ENCODE measurements around the gene MT1H.

The MT1H gene

DNA sequence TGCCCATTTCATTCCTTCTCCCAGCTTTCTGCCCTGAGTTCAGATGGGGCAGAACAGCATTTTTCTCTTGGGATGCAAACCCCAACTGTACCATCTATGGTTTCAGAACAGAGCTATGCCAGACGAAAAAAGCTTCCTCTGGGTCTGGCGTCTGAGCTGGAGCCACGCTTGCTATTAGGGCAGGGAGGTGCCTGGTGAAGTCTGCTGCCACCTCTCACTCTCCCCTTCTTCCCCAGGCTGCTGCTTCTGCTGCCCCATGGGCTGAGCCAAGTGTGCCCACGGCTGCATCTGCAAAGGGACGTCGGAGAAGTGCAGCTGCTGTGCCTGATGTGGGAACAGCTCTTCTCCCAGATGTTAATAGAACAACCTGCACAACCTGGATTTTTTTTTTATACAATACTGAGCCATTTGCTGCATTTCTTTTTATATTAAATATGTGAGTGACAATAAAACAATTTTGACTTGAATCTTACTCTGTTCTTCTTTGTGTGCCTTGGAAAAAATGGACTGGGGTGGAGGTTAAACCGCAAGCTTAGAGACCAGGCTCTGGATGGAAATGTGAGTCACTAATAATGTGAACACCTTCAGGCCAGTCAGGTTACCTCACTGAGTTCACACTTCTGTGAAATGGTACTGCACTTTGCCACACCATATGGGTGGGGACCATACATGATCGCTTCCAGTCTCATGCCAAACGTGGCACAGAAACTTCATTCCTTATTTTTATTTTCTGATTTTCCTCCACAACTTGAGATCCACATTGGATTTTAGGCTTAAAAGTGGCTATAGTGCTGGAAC is 32.8 kb upstream of the MT1H start:
- no peak for DNase-seq

DNA sequence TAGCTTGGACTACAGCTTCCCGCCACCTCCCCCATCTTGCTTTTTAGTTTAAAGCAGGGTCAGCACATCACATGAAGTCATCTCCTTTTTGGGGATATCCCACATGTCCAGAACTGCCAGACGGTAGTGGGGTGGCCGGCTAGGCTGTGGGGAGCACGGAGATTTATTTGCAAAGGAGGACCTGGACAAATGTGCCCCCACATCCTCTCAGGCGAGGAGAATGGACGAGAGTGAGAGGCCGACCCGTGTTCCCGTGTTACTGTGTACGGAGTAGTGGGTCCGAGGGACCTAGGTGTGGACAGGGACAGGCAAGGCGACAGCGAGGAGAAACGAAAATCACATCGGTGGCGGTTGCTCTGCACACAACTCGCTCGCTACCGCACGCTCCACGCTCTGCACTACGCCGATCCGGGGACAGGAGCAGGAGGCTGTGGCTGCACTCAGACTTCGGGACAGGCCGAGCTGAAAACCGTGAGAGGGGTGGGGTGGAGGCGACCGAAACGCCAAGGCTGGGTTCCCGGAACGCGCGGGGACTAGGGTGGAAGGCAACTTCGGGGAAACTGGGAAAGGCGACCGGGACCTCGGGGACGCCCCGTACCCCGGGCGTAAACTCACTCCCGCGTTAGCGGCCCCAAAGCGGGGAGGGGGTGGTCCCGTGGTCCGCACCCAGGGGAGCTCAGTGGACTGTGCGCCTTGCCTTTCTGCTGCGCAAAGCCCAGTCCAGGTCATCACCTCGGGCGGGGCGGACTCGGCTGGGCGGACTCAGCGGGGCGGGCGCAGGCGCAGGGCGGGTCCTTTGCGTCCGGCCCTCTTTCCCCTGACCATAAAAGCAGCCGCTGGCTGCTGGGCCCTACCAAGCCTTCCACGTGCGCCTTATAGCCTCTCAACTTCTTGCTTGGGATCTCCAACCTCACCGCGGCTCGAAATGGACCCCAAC is 31.5 kb upstream of the MT1H start, which contains the start of gene MT1A:
Gene MT1A, plus strand, starts transcription at position 853 of the 937 bp plus-strand sequence. Its CDS starts 73 bp downstream, at position 926.
- peak in 1 of 2 experiments; percentile 7 for DNase-seq

DNA sequence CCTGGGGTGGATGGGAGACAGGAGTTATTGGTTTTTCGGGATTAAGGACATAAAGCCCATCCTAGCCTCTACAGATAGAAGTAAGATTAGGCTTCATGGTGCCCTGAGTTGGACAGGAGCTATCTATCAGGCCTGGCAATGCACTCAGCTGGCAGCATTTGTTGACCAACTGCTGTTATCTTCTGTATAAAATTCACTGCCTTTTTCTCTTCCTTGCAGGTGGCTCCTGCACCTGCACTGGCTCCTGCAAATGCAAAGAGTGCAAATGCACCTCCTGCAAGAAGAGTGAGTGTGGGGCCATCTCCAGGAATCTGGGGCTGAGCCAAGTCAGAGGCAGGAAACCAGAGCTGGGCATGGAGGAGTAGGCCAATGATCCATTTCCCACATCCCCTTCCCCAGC is 30.6 kb upstream of the MT1H start:
- no peak for DNase-seq

DNA sequence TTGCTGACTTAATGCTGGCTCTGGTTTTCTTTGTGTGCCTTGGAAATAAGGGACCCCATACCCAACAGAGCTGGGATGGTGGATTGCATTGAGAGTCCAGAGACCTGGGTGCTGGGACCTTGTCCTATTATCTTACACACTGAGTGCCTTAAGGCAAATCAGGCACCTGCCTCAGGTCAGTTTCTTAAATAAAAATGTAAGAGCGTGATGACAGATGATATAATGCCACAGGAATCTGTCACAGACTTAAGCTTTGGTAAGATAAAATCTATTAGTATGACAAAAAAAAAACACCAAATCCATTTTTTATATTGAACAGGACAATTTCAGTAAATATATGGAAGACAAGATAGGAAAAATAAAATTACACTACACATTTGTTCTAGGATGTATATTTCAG is 29.5 kb upstream of the MT1H start:
- no peak for DNase-seq

DNA sequence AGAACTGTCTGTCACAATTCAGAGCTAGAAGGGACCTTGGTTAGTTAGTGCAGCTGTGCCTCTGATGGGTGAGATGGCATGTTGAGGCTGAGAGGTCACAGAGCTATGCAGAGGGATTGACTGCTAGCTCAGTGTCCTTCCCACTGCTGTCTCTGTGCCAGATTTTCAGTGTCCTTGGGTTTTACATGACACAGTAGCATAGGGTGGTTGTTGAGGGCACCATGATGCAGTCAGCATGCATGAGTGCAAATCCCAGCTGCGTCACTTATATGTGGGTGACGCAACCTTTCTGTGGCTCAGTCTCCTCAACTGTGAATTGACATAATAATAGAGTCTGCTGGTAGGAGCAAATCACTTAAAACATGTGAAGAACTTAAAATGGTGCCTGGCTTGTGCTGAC is 28.4 kb upstream of the MT1H start:
- no peak for DNase-seq

DNA sequence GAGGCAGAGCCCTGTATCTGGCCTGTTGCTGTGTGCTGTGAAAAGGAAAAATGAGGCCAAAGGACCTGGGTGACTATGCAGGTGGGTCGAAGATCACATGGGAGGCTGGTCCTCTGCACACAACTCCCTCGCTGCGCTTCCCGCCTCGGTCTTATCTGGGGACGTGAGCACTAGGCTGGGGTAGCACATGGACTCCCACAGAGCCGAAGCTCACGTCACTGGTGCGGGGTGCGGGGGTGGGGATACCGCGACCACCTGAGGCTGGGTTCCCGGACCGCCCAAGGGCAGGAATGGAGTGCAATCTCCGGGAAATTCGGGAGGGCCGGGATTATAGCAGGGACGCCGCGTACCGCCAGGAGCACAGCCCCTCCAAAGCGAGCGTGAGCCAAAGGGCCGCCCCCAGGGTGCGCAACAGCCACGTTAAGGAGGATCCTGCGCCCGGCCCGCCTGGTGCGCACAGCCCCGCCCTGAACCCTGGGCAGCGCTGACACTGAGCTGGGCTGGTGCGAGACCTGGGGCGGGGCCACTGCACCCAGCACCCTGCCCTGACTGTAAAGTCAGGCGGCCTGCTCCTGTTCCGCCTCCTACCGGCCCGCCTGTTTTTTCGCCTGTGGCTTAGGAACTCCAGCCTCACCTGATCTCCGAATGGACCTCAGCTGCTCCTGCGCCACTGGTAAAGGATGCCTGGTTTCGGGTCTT is 26.4 kb upstream of the MT1H start:
- DNase-seq: peak; percentile 18 to 35

DNA sequence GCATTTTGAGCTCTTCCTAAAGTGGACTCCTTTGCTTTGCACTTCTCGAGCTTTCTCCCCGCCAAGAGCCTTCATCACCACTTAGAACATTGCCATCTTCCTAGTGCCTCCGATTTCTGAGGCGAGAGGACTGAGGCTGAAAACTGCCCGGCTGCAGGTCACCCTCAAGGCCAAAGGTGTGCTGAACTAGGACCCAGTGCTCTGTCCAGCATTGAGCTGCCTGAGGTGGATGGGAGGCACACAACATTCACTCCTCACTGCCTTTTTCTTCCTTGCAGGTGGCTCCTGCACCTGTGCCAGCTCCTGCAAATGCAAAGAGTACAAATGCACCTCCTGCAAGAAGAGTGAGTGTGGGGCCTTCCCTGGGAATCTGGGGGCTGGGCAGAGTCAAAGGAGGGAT is 25.8 kb upstream of the MT1H start:
- DNase-seq: no peak

DNA sequence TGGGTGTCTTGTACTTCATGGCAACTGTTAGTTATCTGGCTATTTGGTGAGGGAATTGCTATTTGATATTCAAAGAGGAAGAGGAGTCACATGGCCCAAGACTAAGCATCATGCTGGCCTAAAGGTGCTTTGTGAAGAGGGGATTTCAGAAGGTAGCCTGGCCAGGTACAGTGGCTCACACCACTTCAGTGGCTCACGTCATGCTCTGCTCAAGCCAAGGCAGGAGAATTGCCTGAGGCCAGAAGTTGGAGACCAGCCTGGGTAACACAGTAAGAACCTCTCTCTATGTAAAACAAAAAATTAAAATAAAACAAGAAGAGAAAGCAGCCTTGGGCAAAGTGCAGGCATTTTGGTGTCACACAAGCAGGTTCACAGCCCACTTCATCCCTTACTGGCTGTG is 24.3 kb upstream of the MT1H start:
- no peak for DNase-seq

DNA sequence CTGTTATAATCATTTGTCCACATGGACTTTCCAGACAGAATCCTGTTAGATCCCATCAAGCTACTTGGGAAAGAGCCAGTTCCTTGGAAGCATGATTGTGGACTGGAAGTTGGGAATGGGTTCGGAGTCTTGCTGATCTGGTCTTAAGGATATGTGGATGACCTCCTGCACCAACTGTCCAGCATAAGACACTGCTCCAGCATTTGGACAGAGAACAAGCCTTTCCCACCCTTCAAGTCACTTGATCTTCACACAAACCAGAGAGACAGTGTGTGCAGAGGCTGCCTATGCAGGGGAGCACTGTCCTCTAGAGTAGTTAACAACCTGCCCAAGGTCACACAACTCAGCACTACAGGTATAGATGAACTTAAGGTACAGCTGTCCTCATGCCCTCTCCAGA is 23.8 kb upstream of the MT1H start:
- DNase-seq: no peak

DNA sequence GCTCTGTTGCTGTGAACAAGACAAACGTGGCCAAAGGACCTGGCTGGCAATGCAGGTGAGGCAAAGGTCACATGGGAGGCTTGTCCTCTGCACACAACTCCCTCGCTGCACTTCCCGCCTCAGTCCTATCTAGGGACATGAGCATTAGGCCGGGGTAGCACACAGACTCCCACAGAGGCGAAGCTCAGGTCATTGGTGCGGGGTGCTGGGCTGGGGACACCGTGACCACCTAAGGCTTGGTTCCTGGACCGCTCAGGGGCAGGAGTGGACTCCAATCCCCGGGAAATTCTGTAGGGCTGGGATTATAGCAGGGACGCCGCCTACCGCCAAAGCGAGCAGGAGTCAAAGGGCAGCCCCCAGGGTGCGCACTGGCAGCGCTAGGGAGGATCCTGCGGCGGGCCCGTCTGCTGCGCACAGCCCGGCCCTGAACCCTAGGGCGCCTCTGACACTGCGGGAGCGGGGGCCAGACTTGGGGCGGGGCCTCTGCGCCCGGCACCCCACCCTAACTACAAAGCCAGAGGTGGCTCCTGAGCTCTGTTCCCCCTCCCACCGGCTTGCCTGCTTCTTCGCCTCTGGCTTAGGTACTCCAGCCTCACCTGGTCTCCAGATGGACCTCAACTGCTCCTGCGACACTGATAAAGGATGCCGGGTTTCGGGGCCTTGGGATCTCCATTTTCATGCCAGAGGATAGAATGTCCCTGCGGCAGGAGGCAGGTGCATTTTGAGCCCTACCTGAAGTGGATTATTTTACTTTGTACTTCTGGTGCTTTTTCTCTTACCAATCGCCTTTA is 21.8 kb upstream of the MT1H start:
- no peak for DNase-seq

DNA sequence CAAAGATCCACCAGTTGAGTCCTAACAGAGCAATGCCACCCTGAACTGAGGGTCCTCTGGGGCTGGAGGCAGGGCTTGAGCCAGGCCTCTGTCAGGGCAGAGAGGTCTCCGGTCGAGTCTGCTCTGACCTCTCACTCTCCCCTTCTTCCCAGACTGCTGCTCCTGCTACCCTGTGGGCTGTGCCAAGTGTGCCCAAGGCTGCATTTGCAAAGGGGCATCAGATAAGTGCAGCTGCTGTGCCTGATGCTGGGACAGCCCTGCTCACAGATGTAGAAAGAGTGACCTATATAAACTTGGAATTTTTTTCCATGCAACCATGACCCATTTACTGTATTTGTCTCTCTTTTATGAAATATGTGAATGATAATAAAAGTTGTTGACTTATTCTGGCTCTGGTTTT is 20.3 kb upstream of the MT1H start:
- no peak for DNase-seq

DNA sequence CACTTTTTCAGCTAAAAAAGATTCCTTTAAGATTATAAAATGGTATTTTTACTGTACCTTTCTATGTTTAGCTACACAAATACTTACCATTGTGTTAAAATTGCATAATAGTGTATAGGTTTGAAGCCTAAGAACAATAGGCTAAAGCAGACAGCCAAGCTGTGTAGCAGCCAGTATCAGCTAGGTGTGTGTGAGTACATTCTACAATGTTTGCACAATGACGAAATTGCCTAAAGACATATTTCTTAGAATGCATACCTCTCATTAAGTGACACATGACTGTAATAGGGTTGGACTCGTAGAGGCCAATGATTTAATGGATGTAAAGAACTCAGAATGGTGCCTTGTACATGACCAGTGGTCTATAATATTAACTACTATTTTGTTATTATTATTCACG is 19.8 kb upstream of the MT1H start:
- DNase-seq: no peak

DNA sequence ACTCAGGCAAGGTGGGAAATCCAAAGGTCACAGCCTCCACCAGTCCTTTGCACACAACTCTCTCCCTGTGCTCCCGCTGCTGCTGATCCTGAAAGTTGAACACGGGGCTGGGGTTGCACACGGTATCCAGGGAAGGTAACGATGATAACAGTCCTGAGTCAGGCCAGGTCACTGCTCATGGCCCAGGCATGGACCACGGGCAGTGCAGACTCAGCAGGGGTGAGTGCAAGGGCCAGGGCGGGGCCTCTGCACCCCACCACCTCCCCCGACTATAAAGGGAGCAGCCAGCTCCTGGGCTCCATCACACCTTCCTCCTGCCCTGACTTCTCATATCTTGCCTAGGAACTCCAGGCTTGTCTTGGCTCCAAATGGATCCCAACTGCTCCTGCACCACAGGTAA is 18.0 kb upstream of the MT1H start, which contains the start of gene MT1B:
Gene MT1B, plus strand, starts transcription at position 301 of the 400 bp plus-strand sequence. Its CDS starts 68 bp downstream, at position 369.
- DNase-seq: no peak

DNA sequence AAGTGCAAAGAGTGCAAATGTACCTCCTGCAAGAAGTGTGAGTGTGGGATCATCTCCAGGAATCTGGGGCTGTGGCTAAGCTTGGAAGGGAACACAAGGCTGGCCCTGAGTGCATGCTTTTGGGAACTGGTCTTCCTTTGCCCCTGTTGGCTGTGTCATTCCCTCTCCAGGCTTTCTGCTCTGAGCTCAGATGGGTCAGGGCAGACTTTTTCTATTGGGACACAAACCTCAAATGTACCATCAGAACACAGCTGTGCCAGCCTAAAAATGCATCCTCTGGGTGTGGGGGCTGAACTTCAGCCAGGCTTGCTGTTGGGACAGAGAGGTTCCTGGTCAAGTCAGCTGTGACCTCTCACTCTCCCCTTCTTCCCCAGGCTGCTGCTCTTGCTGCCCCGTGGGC is 17.0 kb upstream of the MT1H start:
- no peak for DNase-seq

DNA sequence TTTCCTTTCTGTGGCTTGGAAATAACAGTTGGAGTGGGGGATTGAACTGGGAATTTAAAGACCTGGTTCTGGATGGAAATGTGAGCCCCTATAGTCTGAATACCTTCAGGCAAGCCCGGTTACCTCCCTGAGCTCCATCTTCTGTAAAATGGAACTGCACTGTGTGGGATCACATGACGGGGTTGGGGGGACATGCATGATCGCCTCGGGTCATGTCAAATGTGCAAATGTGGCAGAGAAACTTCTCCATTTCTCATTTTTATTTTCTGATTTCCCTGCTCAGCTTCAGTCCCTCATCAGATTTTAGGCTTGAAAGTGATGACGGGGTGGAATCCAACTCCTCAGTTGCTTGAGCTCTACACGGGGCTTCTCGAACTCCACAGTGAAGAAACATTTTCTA is 16.4 kb upstream of the MT1H start:
- no peak for DNase-seq

DNA sequence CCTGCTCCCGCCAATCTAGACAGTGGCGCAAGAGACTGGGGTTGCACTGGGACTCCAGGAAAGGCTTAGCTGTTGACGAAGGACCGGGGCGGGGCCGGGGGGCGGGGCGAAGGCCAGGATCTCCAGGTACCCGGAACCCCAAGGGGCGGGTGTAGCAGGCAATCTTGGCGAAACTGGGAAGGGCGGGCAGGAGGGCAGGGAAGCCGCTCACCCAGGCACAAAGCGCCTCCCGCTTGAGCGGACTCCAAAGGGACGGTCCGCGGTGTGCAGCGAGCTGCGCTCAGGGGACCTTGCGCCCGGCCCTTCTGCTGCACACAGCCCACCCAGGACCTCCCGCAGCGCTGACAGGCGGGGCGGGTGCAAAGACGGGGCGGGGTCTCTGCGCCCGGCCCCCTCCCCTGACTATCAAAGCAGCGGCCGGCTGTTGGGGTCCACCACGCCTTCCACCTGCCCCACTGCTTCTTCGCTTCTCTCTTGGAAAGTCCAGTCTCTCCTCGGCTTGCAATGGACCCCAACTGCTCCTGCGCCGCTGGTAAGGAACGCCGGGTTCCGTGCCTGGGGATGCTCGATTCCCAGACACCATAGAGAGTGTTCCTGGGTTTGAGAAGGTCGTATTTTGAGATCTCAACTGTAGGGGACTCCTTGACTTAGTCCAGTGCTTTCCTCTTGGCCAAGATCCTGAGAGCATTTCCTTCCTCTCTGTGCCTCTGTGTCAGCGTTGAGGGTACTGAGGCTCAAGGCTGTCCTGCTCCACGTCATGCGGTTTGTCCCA is 11.9 kb upstream of the MT1H start, which contains the start of gene MT1F:
Gene MT1F, plus strand, starts transcription at position 405 of the 772 bp plus-strand sequence. Its CDS starts 100 bp downstream, at position 505.
- DNase-seq: peak; percentile 38 to 72

DNA sequence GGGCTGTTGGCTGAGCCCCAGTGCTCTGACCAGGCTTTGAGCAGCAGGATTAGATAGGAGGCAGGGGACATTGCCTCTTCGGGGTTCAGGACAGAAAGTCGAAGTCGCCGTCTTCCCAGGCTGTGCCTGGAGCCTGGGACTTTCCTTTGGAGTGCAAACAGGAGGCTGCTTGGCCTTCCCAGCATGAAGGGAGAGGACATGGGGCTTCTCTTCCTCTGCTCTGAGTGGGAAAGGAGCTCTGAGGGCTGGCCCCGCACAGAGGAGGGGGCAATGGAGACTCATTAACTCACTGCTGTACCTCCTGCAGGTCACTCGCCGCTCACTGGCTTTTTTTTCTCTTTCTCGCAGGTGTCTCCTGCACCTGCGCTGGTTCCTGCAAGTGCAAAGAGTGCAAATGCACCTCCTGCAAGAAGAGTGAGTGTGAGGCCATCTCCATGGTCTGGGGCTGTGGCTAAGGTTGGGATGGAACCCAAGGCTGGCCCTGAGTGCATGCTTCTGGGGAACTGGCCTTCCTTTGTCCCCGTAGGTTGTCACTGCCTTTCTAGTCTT is 11.2 kb upstream of the MT1H start:
- DNase-seq: no peak

DNA sequence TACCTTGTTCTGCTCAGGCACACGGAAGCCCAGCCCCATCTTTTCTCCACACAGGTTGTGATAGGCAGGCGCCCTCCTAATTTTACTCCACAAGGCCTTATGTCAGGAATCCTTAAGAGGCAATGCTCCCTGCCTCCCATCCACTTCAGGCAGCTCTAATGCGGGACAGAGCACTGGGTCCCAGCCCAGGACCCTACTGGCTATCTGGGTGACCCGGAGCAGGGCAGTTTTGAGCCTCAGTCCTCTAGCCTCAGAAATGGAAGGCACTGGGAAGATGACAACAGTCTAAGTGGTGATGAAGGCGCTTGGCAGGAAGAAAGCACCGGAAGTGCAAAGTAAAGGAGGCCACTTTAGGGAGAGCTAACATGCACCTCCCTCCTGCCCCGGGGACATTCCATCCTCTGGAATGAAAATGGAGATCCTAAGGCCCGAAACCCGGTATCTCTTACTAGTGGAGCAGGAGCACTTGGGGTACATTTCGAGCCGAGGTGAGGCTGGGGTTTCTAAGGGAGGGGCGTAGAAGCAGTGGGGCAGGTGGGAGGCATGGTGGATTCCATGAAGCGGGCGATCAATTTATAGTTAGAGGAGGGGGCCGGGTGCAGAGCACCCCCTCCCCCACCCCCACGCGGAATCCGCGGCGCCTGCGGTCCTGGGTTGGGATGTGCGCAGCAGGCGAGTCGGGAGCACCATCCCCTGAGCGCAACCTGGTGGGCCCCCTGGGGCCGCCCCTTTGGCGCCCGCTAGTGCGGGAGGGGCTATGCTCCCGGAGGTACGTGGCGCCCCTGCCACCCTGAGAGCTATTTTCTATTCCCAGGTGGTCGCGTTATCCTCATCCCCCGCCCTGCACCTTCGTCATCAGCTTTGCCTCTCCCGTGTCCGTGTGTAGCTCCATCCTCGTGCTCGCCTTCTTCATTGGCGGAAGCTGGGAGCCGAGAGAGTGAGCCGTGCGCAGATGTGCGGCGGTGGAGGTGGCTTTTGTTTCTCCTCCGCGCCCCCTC is 7.0 kb upstream of the MT1H start:
- peak in 1 of 2 experiments; percentile 8 for DNase-seq

DNA sequence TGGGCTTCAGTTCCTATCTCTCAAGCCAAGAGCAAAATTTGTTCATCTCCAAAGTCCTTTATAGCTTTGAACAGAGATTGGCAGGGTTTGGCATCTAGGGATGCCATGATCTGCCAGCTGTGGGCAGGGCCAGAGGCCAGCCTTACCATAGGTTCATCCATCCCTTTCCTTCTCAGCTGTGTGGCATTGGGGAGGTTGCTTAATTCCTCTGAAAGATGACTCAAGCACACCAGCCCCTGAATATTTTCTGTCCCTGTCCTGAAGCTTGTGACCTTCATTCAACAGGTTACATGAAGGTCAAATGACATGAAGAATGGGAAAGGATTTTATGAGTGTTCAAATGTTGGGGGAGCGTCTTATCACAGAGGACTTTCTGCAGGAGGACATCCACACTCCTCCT is 5.1 kb upstream of the MT1H start:
- no peak for DNase-seq
